Stimulated activated CD4-positive, alpha-beta T cell treated with anti-CD3 and anti-CD28 coated beads, Interleukin-1b, Interleukin-23, amount 100 ng/mL, for 4 hours (primary cell): ENCODE measurements around the gene ACBD6.

Source experiments
- DNase-seq, 2 donors: peaks; one replicate each; pipeline ENCODE4 v3.0.0-alpha.2; 2020; ENCODE audit warnings: low read depth in 2 of 2

ACBD6 gene

DNA sequence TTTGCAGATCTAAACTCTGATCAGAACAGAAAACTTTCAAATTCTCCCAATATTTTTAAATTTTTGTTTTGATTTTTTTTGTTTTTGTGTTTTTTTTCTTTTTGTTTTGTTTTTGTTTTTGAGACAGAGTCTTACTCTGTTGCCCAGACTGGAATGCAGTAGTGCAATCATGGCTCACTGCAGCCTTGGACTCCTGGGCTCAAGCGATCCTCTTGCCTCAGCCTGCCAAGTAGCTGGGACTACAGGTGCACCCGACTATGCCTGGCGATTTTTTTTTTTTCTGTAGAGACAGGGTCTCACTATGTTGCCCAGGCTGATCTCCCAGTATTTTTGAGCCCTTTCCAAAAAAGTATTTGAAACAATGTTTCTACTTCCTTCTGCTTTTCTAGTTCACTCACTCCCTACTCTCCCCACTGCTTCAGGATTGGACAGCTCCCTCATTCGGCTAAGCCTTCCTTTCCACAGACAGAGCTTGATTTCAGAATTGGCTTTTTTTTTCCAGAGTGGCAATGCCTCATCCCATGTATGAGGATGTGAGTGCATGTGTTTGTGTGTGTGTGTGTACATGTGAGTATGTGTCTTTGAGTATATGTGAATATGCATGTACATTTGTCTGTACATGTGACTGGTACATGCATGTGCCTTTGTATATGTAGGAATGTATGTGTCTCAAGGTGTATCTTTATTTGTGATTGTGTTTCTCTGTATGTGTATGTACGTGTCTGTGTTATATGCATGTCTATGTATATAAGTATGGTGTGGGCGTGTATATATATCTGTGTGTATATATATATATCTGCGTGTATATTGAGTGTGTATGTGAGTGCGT is 260.4 kb downstream of the ACBD6 start:
- no peak for DNase-seq

DNA sequence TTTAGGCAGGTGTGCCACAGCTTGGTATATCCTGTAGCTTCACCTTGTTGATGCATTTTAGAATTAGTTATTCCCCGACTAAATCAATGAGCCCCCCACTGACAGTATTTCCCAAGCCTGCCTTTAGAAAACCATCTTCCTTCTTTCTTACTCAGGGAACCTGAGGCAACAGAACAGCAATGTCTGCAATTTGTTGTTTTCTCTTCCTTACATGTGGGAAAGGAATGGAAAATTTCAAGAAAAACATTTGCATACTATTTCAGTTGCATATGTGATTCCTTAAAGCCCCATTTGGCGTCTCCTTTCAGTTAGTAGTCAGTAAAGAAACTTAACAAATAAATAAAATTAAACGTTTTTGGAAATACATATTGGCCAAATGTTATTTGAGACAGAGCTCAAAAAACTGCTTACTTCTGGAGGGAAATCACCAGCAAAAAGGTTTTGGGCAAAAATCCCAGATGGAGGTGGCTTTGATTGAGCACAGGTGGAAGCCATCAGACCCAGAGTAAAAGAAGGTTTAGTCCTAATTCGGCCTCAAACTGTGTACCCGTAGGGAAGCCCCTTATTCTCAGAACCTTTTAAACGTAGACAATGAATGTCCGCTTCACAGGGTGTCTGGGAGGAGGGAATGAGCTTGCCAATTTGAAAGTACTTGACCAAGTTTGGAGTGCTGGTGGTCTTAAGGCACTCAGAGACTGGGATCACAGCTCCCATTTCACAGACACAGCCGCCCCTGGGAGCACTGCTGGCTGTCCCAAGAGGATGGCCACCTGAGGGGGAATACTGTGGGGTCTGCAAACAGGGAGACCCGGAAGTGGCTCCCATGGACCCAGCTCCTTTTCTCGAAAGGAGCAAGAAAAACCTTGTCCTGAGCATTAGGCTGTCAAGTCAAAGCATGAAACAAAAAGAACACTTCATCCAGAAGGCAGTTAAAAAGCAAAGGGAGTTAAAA is 263.0 kb downstream of the ACBD6 start:
- DNase-seq, result no peak

DNA sequence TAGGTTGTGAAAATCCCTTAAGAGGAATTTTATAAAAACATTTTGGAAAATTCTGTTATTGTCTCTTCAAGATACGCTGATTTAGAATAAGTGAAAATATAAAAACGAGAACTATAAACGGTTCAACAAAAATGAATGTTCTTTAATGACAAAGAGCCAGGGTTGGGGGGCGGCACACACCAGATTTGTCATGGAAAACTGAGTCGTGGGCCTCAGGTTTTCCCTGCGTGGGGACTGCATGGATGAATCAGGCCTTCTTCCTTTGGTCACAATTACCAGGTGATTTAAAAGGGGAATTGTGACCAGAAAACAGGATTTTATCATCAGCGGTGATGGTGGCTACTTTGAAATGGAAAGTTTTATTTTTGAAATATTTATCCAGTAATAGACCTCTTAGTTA is 263.7 kb downstream of the ACBD6 start:
- no peak for DNase-seq
